Measurements from ENCODE around the gene PYM1.
"Not testable (repeated sequence)": the region's sequence is repeated elsewhere in the genome, so short reads cannot be mapped to it uniquely, and the experiment has no call there.

The PYM1 gene

DNA sequence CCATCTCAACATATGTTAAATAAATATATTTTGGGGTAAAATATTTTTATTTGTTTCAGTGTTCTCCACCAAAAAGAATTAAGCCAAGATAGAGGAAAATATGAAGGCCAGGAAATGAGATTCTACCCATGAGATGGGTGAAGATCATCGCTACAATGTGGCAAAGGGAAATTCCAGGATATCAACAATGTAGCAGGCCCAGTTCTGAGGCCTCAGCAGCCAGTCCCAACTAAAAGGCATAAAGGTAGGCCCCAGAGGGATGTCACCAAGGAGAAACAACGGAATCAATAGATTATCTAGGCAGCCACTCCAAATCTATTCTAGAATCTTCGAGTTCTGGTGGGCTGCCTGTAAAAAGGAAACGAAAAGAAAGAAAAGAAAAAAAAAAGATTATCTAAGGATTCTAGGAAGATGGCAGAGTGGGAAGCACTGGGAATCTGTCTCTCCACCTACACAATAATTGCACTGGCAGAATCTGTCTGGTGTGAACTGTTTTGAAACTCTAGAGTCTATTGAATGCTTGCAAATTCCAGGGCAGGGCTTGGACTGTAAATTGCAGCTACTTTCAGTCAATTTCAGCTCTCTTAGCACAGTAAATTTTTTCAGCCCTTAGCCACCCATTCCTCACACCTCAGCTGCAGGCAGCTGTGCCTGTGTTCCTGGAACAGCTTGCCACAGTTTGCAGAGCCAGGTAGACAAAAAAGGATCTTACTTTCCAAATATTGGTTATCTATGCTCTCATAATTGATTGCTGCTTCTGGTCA is 51.8 kb downstream of the PYM1 start:
- DNase-seq (ENCODE audit: extremely low spot score) = no peak
- CTCF ChIA-PET = no interaction called here
- no peak for TF ChIP-seq CTCF (IDR thresholded peaks at IDR 0.05; ENCODE audit: control extremely low read depth, extremely low read depth, low read depth, missing control alignments)
- POLR2A ChIA-PET = no interaction called here

DNA sequence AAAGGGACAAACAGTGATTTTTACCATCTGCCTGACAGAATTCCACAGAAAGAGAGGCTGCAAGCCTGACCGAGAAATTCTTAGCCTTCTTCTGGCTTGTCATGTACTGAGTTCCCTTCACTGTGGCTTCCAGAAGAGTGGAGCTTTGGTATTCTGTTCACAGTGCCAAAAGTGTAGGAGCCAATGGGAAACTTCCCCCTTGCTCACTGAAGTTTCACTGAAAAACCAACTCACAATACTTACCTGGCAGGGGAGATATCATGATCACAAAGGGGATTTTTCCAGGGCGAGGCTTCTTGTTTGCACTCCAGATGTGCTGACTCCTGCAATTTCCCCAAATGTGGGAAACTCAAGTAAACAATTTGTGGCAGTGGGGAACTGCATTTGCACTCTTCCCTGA is 53.3 kb downstream of the PYM1 start:
- no peak for DNase-seq (ENCODE audit: extremely low spot score)
- POLR2A ChIA-PET = no interaction called here
- CTCF ChIA-PET = no interaction called here
- no peak for TF ChIP-seq CTCF (IDR thresholded peaks at IDR 0.05; ENCODE audit: control extremely low read depth, extremely low read depth, low read depth, missing control alignments)

DNA sequence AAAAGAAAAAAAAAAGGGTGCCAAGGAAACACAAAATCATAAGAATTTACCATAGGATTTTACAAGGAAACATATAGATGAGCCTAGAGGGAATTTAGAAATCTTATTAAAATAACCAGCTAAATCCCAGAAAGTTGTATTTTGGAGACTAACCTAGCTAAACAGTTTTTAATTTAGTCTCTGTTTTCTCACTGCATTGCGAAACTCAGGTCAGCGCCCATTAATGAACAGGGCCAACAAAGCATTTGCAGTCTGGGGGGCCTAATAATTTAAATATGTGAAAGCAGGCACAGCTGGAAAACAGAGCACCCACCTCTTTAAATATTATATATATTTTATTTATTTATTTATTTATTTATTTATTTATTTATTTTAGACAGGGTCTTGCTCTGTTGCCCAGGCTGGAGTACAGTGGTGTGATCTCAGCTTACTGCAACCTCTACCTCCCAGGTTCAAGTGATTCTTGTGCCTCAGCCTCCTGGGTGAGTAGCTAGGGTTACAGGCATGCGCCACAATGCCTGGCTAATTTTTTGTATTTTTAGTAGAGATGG is 61.2 kb downstream of the PYM1 start:
- CTCF ChIA-PET = interaction anchor here (2.2 kb wide), 1 partner anchor 16 kb away, joined by 6 read pairs; no protein-coding TSS in a partner anchor
- POLR2A ChIA-PET; DNase-seq (ENCODE audit: extremely low spot score): not testable (repeated sequence)

GRCh38 chr12:55865327-55865726 is 62.4 kb downstream of the PYM1 start:
- TF ChIP-seq CTCF (IDR thresholded peaks at IDR 0.05; ENCODE audit: control extremely low read depth, extremely low read depth, low read depth, missing control alignments) = no peak
- ChIA-PET CTCF (interaction anchor here (2.2 kb wide), 1 partner anchor 17 kb away, joined by 6 read pairs; no protein-coding TSS in a partner anchor), POLR2A (no interaction called here)
- no peak for DNase-seq (ENCODE audit: extremely low spot score)

- not testable (repeated sequence) for DNase-seq (ENCODE audit: extremely low spot score)
- CTCF ChIA-PET = interaction anchor here (1.4 kb wide), 1 partner anchor 77 kb away, joined by 4 read pairs; no protein-coding TSS in a partner anchor
- POLR2A ChIA-PET = interaction anchor here (0.6 kb wide), 1 partner anchor 1583 kb away, joined by 3 read pairs; the partner anchor contains the start of gene HNRNPA1
These were observed 64.8 kb downstream of the PYM1 start for GRCh38 chr12:55862931-55863330.

DNA sequence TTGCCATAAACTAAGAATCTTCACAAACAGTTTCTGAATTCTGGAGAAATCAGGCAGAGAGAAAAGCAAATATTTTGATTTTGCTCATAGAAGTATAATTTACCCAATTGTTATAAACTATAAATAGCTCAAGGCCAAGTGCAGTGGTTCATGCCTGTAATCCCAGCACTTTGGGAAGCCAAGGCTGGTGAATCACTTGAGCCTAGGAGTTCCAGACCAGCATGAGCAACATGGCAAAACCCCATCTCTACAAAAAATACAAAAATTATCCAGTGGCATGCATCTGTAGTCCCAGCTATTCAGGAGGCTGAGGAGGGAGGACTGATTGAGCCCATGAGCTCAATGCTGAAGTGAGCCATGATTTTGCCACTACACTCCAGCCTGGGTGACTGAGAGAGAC is 65.4 kb downstream of the PYM1 start:
- DNase-seq (ENCODE audit: extremely low spot score) = no peak
- no peak for TF ChIP-seq CTCF (IDR thresholded peaks at IDR 0.05; ENCODE audit: control extremely low read depth, extremely low read depth, low read depth, missing control alignments)
- ChIA-PET CTCF (interaction anchor here (1.2 to 1.6 kb wide), 3 partner anchors 15 to 77 kb away, joined by 3 to 4 read pairs (median 4); no protein-coding TSS in a partner anchor), POLR2A (no interaction called here)

GRCh38 chr12:55861871-55862270 is 65.8 kb downstream of the PYM1 start:
- no peak for TF ChIP-seq CTCF (IDR thresholded peaks at IDR 0.05; ENCODE audit: control extremely low read depth, extremely low read depth, low read depth, missing control alignments)
- CTCF ChIA-PET = interaction anchor here (1.2 to 1.6 kb wide), 3 partner anchors 14 to 78 kb away, joined by 3 to 4 read pairs (median 4); no protein-coding TSS in a partner anchor
- DNase-seq (ENCODE audit: extremely low spot score) = no peak
- POLR2A ChIA-PET = no interaction called here

All from GM10248 (cell line).